Endothelial cell of umbilical vein (primary cell): Measurements from ENCODE around the gene HOXC5. TPM values are rescaled to one million over a fixed set of nuclear protein-coding genes. Genes with fewer than 3 reads are reported as not detected.
A peak's percentile ranks its signal among the peaks of the same experiment; 100 is the strongest.

Experiments
- BruUV-seq: library from RNA; stranded (reverse); fragments of 400-500 nt; replicated peaks from 2 replicates; lab custom pipeline; 2021; lab: Mats Ljungman, UMichigan
- CTCF ChIA-PET: fragments of 300-600, 350-600 bp; sonication (Branson Sonifier 250); formaldehyde crosslinking; loops from one replicate; lab custom pipeline; 2021; ENCODE audit warnings: antibody characterized with exemption, inconsistent platforms; lab: Charles Lee
- POLR2A ChIA-PET: fragments of 300-600, 350-600 bp; sonication (Branson Sonifier 250); formaldehyde crosslinking; loops from one replicate; lab custom pipeline; 2021; ENCODE audit warnings: antibody characterized with exemption, inconsistent platforms; lab: Charles Lee
- DNase-seq: peaks from one replicate; pipeline ENCODE4 v3.0.0-alpha.2; 2011; ENCODE audit warnings: low read depth, low spot score
- FAIRE-seq: peaks from 2 replicates; lab custom pipeline; 2011; peaks lifted over from hg19 to GRCh38; lab: Jason Lieb, UNC
- H2AFZ ChIP-seq: 2 replicates; pipeline ENCODE4 v1.6.0; 2012; ENCODE audit warnings: low read depth, low read length, control low read depth, inconsistent platforms
- H3K27ac ChIP-seq: 2 replicates; pipeline ENCODE4 v1.5.1; 2011; ENCODE audit warnings: low read depth, mild to moderate bottlenecking, control low read depth, low read length, moderate library complexity; ENCODE audit not compliant: insufficient read depth
- H3K27me3 ChIP-seq, 2 experiments: 2 replicates each; pipeline versions ENCODE4 v1.6.0 to v1.6.1; 2011; ENCODE audit warnings: low read length in 2 of 2, mixed read lengths in 1 of 2; ENCODE audit not compliant: control insufficient read depth in 2 of 2, insufficient read depth in 2 of 2
- H3K36me3 ChIP-seq, 2 experiments: 2 replicates in 1 of 2; 3 replicates in 1 of 2; pipeline ENCODE4 v1.5.1; 2011; ENCODE audit warnings: low read length in 2 of 2, mild to moderate bottlenecking in 1 of 2, moderate library complexity in 1 of 2; ENCODE audit not compliant: control insufficient read depth in 2 of 2, insufficient read depth in 2 of 2; ENCODE audit errors: extremely low read depth in 1 of 2
- H3K4me1 ChIP-seq: 3 replicates; pipeline ENCODE4 v1.5.1; 2011; ENCODE audit warnings: mild to moderate bottlenecking, low read length; ENCODE audit not compliant: control insufficient read depth, insufficient read depth; ENCODE audit errors: extremely low read depth
- H3K4me2 ChIP-seq: 2 replicates; pipeline ENCODE4 v1.6.1; 2011; ENCODE audit warnings: low read length, control low read depth, mixed read lengths; ENCODE audit not compliant: insufficient read depth
- H3K4me3 ChIP-seq, 3 experiments: fragments of 200-600 bp in 1 of 3; sonication (generic), shearing (Covaris generic) in 1 of 3; replicated peaks in 1 of 3; 2 replicates each; pipeline ENCODE4 v1.5.1; 2011 to 2016; ENCODE audit warnings: control low read depth in 3 of 3, low read length in 3 of 3, mild to moderate bottlenecking in 2 of 3, inconsistent platforms in 1 of 3, low read depth in 1 of 3, moderate library complexity in 1 of 3; ENCODE audit not compliant: insufficient read depth in 1 of 3
- H3K79me2 ChIP-seq: 2 replicates; pipeline ENCODE4 v1.6.0; 2012; ENCODE audit warnings: low read length, inconsistent platforms; ENCODE audit not compliant: control insufficient read depth, insufficient read depth
- H3K9ac ChIP-seq: replicated peaks from 2 replicates; pipeline ENCODE3; 2011; ENCODE audit warnings: low read length, control low read depth; ENCODE audit not compliant: insufficient read depth; ENCODE audit errors: extremely low read depth
- H3K9me1 ChIP-seq: replicated peaks from 3 replicates; pipeline ENCODE4 v1.6.0; 2011; ENCODE audit warnings: mild to moderate bottlenecking, low read length; ENCODE audit not compliant: control insufficient read depth, insufficient read depth; ENCODE audit errors: extremely low read depth
- H3K9me3 ChIP-seq: replicated peaks from 2 replicates; pipeline ENCODE4 v1.5.1; 2012; ENCODE audit warnings: low read length, inconsistent platforms; ENCODE audit not compliant: control insufficient read depth, insufficient read depth
- H4K20me1 ChIP-seq: replicated peaks from 2 replicates; pipeline ENCODE3; 2011; ENCODE audit warnings: mild to moderate bottlenecking, low read length; ENCODE audit not compliant: control insufficient read depth, insufficient read depth; ENCODE audit errors: extremely low read depth
- EZH2 ChIP-seq: IDR thresholded peaks from 2 replicates; pipeline ENCODE4 v1.6.1; 2012; ENCODE audit warnings: borderline replicate concordance, low read depth, mild to moderate bottlenecking, moderate library complexity, low read length, inconsistent platforms; ENCODE audit not compliant: severe bottlenecking
- FOS ChIP-seq: IDR thresholded peaks from 2 replicates; pipeline ENCODE4 v1.6.1; 2011; ENCODE audit warnings: mild to moderate bottlenecking, low read length, moderate library complexity, borderline replicate concordance; ENCODE audit not compliant: insufficient read depth
- GATA2 ChIP-seq: IDR thresholded peaks from 2 replicates; pipeline ENCODE4 v1.7.0; 2011; ENCODE audit warnings: low read depth, mild to moderate bottlenecking, moderate library complexity, mixed read lengths, low read length; ENCODE audit not compliant: insufficient read length, insufficient read depth
- MAX ChIP-seq: IDR thresholded peaks from 2 replicates; pipeline ENCODE4 v1.6.1; 2011; ENCODE audit not compliant: insufficient read depth, insufficient read length
- MYC ChIP-seq: IDR thresholded peaks from one replicate; pipeline ENCODE4 v1.6.1; 2011; ENCODE audit warnings: mild to moderate bottlenecking, low read depth, low read length
- POLR2A ChIP-seq: IDR thresholded peaks from 2 replicates; pipeline ENCODE4 v1.6.1; 2012; ENCODE audit warnings: low read depth, mild to moderate bottlenecking, control low read depth, low read length
- dilution Hi-C: fragments of 300-500 bp; cut with MboI; formaldehyde crosslinking; loops from one replicate; pipeline ENCODE4 v1.15.0; 2019; ENCODE audit warnings: low sequenced_read_pairs; ENCODE audit not compliant: extremely low pct_ligation_motif_present
- intact Hi-C: fragments of 100-400 bp; cut with micrococcal nuclease; formaldehyde crosslinking; loops from one replicate; pipeline ENCODE4 v1.10.0; 2022
- polyA plus RNA-seq, 4 experiments: library from polyadenylated mRNA; depleted of rRNA in 3 of 4; stranded (reverse) in 3 of 4; unstranded in 1 of 4; fragments of >200 nt; gene quantifications; 2 replicates each; pipeline versions ENCODE4 v1.2.1 to v1.2.3, GENCODE V29; 2011 to 2012; ENCODE audit warnings: missing spikeins in 1 of 4
- total RNA-seq: library from RNA; stranded (reverse); gene quantifications from 2 replicates; pipeline ENCODE4 v1.2.3, GENCODE V29; 2021

Gene HOXC5
- total and polyA plus RNA-seq, 2 donors (not counting 3 experiments of a cell fraction or from before 2014, with no cell fraction given) = not detected

DNA sequence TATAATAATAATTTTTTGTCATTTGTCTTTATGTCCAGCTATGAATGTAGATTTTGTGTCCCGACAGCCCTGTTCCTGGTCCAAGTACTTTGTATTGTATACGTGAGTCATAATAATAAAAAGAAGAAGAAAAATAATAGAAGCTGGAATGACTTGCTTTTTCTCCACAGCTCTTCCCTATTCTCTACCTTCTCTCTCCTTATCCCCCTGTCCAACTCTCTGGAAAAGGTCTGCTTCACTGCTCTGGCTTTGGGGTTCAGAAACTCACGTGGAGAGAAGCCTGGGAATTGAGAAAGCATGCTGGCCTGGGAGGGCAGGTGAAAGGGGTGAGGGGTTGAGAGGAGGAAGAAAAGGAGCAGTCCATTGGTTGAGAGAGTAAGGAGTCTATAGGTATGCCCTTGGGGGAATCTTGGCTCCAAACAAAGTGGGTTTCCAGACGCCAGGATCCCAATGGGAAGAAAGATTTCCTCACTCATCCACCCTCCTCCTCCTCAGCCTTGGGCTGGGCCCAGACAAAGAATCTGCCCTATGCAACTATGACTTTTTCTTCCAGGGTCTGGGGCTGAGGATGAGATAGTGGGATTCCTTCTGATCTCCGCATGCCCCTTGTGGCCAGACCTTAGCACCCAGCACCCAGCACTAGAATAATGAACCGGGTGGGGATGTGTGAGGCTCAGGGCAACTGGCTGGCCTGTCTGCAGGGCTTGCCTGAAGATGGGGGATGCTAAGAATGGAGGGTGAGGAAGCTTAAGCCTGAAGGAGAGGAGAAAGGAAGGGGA, 20.0 kb upstream of the HOXC5 start:
- FAIRE-seq = no peak
- Histone ChIP-seq H3K4me1 (no peaks in the 10 kb centered on the region), H3K9ac (no peak overlapping the region), H2AFZ (no peak overlapping the region), H4K20me1 (no peaks in the 10 kb centered on the region), H3K27ac (no peak overlapping the region), H3K27me3 (peaks cover 80 to 89% of the 10 kb centered on the region in 2 experiments), H3K4me2 (no peak overlapping the region), H3K79me2 (no peaks in the 10 kb centered on the region), H3K4me3 (no peak overlapping the region), H3K36me3 (no peaks in the 10 kb centered on the region), H3K9me1 (no peaks in the 10 kb centered on the region), H3K9me3 (no peaks in the 10 kb centered on the region)
- intact Hi-C loops (no loop called here), dilution Hi-C loops (no loop called here)
- no TSS peak for BruUV-seq
- TF ChIP-seq POLR2A (no peak), FOS (no peak)
- POLR2A ChIA-PET = no interaction called here
- DNase-seq = no peak
- CTCF ChIA-PET = interaction anchor here (0.6 to 17.0 kb wide), 5 partner anchors 10 to 203 kb away, joined by 3 to 616 read pairs (median 3); partner anchors contain the start of gene SMUG1

DNA sequence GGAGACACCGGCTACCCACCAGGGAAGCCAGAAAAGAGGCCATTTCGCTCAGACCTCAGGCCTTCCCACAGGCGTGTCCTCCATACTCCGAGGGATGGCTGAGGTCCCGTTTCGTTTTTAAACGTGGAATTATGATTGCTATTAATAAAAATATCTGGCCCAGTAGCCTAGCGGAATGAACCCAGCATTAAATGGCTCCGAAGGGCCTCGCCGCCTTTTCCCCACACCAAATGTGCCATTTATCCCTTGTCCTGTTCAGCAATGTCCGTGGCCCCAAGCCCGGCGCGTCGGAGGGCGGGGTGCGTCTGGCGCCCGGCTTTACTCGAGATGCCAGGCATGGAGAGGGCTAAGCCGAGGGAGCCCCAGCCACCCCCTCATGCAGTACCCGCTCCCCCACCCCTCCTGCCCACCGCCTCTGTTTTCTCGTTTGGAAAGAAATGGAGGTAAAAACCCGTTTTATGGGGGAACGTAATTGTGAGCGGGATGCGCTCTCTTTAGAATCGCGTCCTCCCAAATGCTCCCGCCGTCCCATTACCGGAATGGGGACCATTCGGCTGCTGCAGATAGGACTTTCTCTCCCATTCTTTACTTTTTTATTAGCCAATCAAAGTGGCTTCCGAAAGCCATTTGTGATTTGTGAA, 18.4 kb upstream of the HOXC5 start:
- H3K4me3 ChIP-seq = no peak overlapping the region
- ChIA-PET CTCF (interaction anchor here (1.1 to 17.0 kb wide), 5 partner anchors 8 to 257 kb away, joined by 3 to 616 read pairs (median 5); partner anchors contain the start of genes HOXC9 and SMUG1), POLR2A (no interaction called here)
- H4K20me1 ChIP-seq = no peaks in the 10 kb centered on the region
- H3K4me2 ChIP-seq = no peak overlapping the region
- H3K27me3 ChIP-seq = peaks cover 81 to 92% of the 10 kb centered on the region in 2 experiments
- H3K9me1 ChIP-seq = no peaks in the 10 kb centered on the region
- H3K9me3 ChIP-seq = no peaks in the 10 kb centered on the region
- no peak overlapping the region for H2AFZ ChIP-seq
- dilution Hi-C loops (no loop called here), intact Hi-C loops (no loop called here)
- no peaks in the 10 kb centered on the region for H3K36me3 ChIP-seq
- BruUV-seq = no TSS peak
- H3K4me1 ChIP-seq = peaks cover 3% of the 10 kb centered on the region
- H3K9ac ChIP-seq = no peak overlapping the region
- TF ChIP-seq FOS (no peak), EZH2 (peak; percentile 93), MAX (no peak), GATA2 (no peak), POLR2A (no peak), MYC (no peak)
- H3K27ac ChIP-seq = no peak overlapping the region
- H3K79me2 ChIP-seq = no peaks in the 10 kb centered on the region
- DNase-seq = no peak
- no peak for FAIRE-seq
